ENCODE measurements around the gene GDE1.

GDE1 gene

GRCh38 chr16:19486051-19486450 is 35.8 kb downstream of the GDE1 start:
- H3K9me3 ChIP-seq (ENCODE audit: insufficient read depth, low read length, severe bottlenecking) = no peaks in the 10 kb centered on the region
- H3K79me2 ChIP-seq (ENCODE audit: insufficient read depth, low read length) = no peaks in the 10 kb centered on the region
- no peaks in the 10 kb centered on the region for H3K27me3 ChIP-seq (ENCODE audit: insufficient read depth, low read length, poor library complexity)
- H3K36me3 ChIP-seq (ENCODE audit: insufficient read depth, low read length) = no peaks in the 10 kb centered on the region
- H3K4me2 ChIP-seq (ENCODE audit: insufficient read depth, low read length) = no peak overlapping the region
- H3K9ac ChIP-seq (ENCODE audit: low read depth, low read length) = no peak overlapping the region
- H3K4me3 ChIP-seq (ENCODE audit: low read depth in 1 of 2, low read length in 2 of 2) = no peak overlapping the region
- H2AFZ ChIP-seq (ENCODE audit: low read depth, low read length) = no peak overlapping the region
- no peaks in the 10 kb centered on the region for H3K4me1 ChIP-seq (ENCODE audit: insufficient read depth, low read length)
- ATAC-seq (ENCODE audit: insufficient read depth, low read depth) (no peak), DNase-seq (no peak)
- H4K20me1 ChIP-seq (ENCODE audit: insufficient read depth, low read length) = no peaks in the 10 kb centered on the region
- H3K27ac ChIP-seq (ENCODE audit: low read length) = no peak overlapping the region
- TF ChIP-seq EZH2 (IDR thresholded peaks at IDR 0.05; ENCODE audit: borderline replicate concordance, low read depth, low read length, severe bottlenecking) (no peak), CTCF (IDR thresholded peaks at IDR 0.05; ENCODE audit: borderline replicate concordance, extremely low read depth, low read length, poor library complexity, severe bottlenecking) (no peak)

- ATAC-seq (ENCODE audit: insufficient read depth, low read depth) (no peak), DNase-seq (no peak)
- H3K4me2 ChIP-seq (ENCODE audit: insufficient read depth, low read length) = no peak overlapping the region
- H3K4me1 ChIP-seq (ENCODE audit: insufficient read depth, low read length) = no peaks in the 10 kb centered on the region
- H4K20me1 ChIP-seq (ENCODE audit: insufficient read depth, low read length) = no peaks in the 10 kb centered on the region
- H3K36me3 ChIP-seq (ENCODE audit: insufficient read depth, low read length) = no peaks in the 10 kb centered on the region
- no peak overlapping the region for H3K9ac ChIP-seq (ENCODE audit: low read depth, low read length)
- H3K27me3 ChIP-seq (ENCODE audit: insufficient read depth, low read length, poor library complexity) = no peaks in the 10 kb centered on the region
- no peak overlapping the region for H3K4me3 ChIP-seq (ENCODE audit: low read depth in 1 of 2, low read length in 2 of 2)
- no peaks in the 10 kb centered on the region for H3K9me3 ChIP-seq (ENCODE audit: insufficient read depth, low read length, severe bottlenecking)
- TF ChIP-seq EZH2 (IDR thresholded peaks at IDR 0.05; ENCODE audit: borderline replicate concordance, low read depth, low read length, severe bottlenecking) (no peak), CTCF (IDR thresholded peaks at IDR 0.05; ENCODE audit: borderline replicate concordance, extremely low read depth, low read length, poor library complexity, severe bottlenecking) (no peak)
- no peaks in the 10 kb centered on the region for H3K79me2 ChIP-seq (ENCODE audit: insufficient read depth, low read length)
- H2AFZ ChIP-seq (ENCODE audit: low read depth, low read length) = no peak overlapping the region
- no peak overlapping the region for H3K27ac ChIP-seq (ENCODE audit: low read length)
These were observed 36.3 kb downstream of the GDE1 start for GRCh38 chr16:19485611-19486010.

GRCh38 chr16:19484096-19484495 is 37.8 kb downstream of the GDE1 start:
- H3K27me3 ChIP-seq (ENCODE audit: insufficient read depth, low read length, poor library complexity) = no peaks in the 10 kb centered on the region
- H3K4me1 ChIP-seq (ENCODE audit: insufficient read depth, low read length) = no peaks in the 10 kb centered on the region
- no peaks in the 10 kb centered on the region for H3K79me2 ChIP-seq (ENCODE audit: insufficient read depth, low read length)
- H3K9ac ChIP-seq (ENCODE audit: low read depth, low read length) = no peak overlapping the region
- no peak for TF ChIP-seq EZH2 (IDR thresholded peaks at IDR 0.05; ENCODE audit: borderline replicate concordance, low read depth, low read length, severe bottlenecking)
- no peak for TF ChIP-seq CTCF (IDR thresholded peaks at IDR 0.05; ENCODE audit: borderline replicate concordance, extremely low read depth, low read length, poor library complexity, severe bottlenecking)
- H3K9me3 ChIP-seq (ENCODE audit: insufficient read depth, low read length, severe bottlenecking) = no peaks in the 10 kb centered on the region
- H3K4me2 ChIP-seq (ENCODE audit: insufficient read depth, low read length) = no peak overlapping the region
- no peak overlapping the region for H2AFZ ChIP-seq (ENCODE audit: low read depth, low read length)
- H3K27ac ChIP-seq (ENCODE audit: low read length) = no peak overlapping the region
- ATAC-seq (ENCODE audit: insufficient read depth, low read depth) (no peak), DNase-seq (no peak)
- no peaks in the 10 kb centered on the region for H3K36me3 ChIP-seq (ENCODE audit: insufficient read depth, low read length)
- H4K20me1 ChIP-seq (ENCODE audit: insufficient read depth, low read length) = no peaks in the 10 kb centered on the region
- H3K4me3 ChIP-seq (ENCODE audit: low read depth in 1 of 2, low read length in 2 of 2) = no peak overlapping the region

- H4K20me1 ChIP-seq (ENCODE audit: insufficient read depth, low read length) = no peaks in the 10 kb centered on the region
- H3K27ac ChIP-seq (ENCODE audit: low read length) = no peak overlapping the region
- H3K9me3 ChIP-seq (ENCODE audit: insufficient read depth, low read length, severe bottlenecking) = no peaks in the 10 kb centered on the region
- H3K4me2 ChIP-seq (ENCODE audit: insufficient read depth, low read length) = no peak overlapping the region
- no peak for TF ChIP-seq EZH2 (IDR thresholded peaks at IDR 0.05; ENCODE audit: borderline replicate concordance, low read depth, low read length, severe bottlenecking)
- no peak for TF ChIP-seq CTCF (IDR thresholded peaks at IDR 0.05; ENCODE audit: borderline replicate concordance, extremely low read depth, low read length, poor library complexity, severe bottlenecking)
- no peaks in the 10 kb centered on the region for H3K79me2 ChIP-seq (ENCODE audit: insufficient read depth, low read length)
- H3K9ac ChIP-seq (ENCODE audit: low read depth, low read length) = no peak overlapping the region
- no peaks in the 10 kb centered on the region for H3K36me3 ChIP-seq (ENCODE audit: insufficient read depth, low read length)
- no peak for ATAC-seq (ENCODE audit: insufficient read depth, low read depth)
- no peak for DNase-seq
- H3K4me3 ChIP-seq (ENCODE audit: low read depth in 1 of 2, low read length in 2 of 2) = no peak overlapping the region
- H2AFZ ChIP-seq (ENCODE audit: low read depth, low read length) = no peak overlapping the region
- no peaks in the 10 kb centered on the region for H3K4me1 ChIP-seq (ENCODE audit: insufficient read depth, low read length)
- no peaks in the 10 kb centered on the region for H3K27me3 ChIP-seq (ENCODE audit: insufficient read depth, low read length, poor library complexity)
These were observed 39.6 kb downstream of the GDE1 start for GRCh38 chr16:19482291-19482690.

All from DND-41 (cell line).